ENCODE data around the gene CIAO1.

DNA sequence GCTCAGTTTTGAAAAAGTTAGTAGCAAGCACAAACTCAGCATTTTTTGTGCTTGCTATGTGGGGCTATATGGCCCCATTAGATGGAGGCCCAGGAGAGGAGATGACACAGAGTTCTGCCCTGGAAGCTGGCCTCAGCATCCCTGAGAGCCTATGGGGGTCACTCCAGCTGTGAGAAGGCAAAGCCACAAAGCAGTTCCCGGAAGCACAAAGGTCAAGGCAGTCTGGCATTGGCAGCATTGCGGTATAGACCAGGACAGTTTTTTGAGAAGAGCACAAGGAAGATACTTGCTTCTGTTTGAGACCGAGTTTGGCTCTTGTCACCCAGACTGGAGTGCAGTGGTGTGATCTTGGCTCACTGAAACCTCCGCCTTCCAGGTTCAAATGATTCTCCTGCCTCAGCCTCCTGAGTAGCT, 51.6 kb downstream of the CIAO1 start:
- TF ChIP-seq, protein P1, sequence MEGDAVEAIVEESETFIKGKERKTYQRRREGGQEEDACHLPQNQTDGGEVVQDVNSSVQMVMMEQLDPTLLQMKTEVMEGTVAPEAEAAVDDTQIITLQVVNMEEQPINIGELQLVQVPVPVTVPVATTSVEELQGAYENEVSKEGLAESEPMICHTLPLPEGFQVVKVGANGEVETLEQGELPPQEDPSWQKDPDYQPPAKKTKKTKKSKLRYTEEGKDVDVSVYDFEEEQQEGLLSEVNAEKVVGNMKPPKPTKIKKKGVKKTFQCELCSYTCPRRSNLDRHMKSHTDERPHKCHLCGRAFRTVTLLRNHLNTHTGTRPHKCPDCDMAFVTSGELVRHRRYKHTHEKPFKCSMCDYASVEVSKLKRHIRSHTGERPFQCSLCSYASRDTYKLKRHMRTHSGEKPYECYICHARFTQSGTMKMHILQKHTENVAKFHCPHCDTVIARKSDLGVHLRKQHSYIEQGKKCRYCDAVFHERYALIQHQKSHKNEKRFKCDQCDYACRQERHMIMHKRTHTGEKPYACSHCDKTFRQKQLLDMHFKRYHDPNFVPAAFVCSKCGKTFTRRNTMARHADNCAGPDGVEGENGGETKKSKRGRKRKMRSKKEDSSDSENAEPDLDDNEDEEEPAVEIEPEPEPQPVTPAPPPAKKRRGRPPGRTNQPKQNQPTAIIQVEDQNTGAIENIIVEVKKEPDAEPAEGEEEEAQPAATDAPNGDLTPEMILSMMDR (IDR thresholded peaks at IDR 0.05) = no peak
- TF ChIP-seq POLR2AphosphoS5 (IDR thresholded peaks at IDR 0.05) (no peak), POLR2A (IDR thresholded peaks at IDR 0.05) (no peak)

All from upper lobe of left lung (tissue), 4 donors.